Amniotic stem cell (primary cell): ENCODE measurements around the gene KLHDC3.
A peak's percentile ranks its signal among the peaks of the same experiment; 100 is the strongest.
"Not testable (repeated sequence)": the region's sequence is repeated elsewhere in the genome, so short reads cannot be mapped to it uniquely, and the experiment has no call there.

Source experiments
- DNase-seq: peaks from one replicate; lab custom pipeline; 2025; lab: John Stamatoyannopoulos, UW

Gene KLHDC3

GRCh38 chr6:42988486-42989020, 25.5 kb upstream of the KLHDC3 start:
- no peak for DNase-seq

GRCh38 chr6:42989923-42990322, 24.1 kb upstream of the KLHDC3 start:
- no peak for DNase-seq

GRCh38 chr6:42993445-42993844, 20.6 kb upstream of the KLHDC3 start:
- no peak for DNase-seq

- DNase-seq, result no peak
Measured at GRCh38 chr6:42996513-42996912, 17.5 kb upstream of the KLHDC3 start.

DNA sequence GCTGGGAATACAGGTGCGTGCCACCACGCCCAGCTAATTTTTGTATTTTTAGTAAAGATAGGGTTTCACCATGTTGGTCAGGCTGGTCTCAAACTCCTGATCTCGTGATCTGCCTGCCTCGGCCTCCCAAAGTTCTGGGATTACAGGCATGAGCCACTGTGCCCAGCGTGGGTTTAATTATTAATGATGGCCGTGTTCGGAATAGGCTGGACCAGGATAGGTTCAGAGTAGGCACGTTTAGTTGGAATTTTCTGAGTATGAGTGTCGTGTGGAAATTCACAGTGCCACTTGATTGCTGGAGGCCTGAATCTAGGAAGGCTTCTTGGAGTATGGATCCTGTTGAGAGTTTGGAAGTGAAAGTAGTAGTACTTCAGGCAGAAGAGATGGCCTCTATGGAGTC, 15.8 kb upstream of the KLHDC3 start:
- DNase-seq, result not testable (repeated sequence)

DNA sequence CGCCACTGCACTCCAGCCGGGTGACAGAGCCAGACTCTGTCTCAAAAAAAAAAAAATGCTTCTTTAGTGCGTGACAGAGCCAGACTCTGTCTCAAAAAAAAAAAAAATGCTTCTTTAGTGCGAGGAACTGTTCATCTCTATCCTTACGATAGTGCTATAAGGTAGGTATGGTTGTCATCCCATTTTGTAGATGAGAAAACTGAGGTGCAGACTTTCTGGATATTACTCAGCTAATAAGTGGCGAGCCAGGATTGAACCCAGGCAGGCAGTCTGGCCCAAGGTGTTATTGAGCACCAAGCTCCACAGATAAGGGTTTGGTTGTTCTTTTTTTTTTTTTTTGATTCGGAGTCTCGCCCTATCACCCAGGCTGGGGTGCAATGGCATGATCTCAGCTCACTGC, 12.2 kb upstream of the KLHDC3 start:
- DNase-seq, result no peak

GRCh38 chr6:43005844-43006243, 8.2 kb upstream of the KLHDC3 start:
- no peak for DNase-seq

GRCh38 chr6:43006251-43006650, 7.8 kb upstream of the KLHDC3 start:
- no peak for DNase-seq

DNA sequence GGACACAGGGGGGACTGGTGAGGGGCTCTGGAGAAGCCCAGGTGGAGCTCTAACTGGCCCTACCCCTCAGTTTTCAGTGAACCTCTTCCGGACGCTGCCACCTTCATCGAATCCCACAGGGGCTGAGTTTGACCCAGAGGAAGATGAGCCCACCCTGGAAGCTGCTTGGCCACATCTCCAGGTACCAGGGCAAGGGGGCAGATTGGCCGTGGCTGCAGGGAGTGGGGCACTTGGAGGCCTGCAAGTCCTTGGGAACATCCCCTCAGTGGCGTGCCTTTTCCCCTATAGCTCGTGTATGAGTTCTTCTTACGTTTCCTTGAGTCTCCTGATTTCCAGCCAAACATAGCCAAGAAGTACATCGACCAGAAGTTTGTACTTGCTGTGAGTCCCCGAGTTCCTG, 6.9 kb upstream of the KLHDC3 start:
- DNase-seq, result no peak

DNA sequence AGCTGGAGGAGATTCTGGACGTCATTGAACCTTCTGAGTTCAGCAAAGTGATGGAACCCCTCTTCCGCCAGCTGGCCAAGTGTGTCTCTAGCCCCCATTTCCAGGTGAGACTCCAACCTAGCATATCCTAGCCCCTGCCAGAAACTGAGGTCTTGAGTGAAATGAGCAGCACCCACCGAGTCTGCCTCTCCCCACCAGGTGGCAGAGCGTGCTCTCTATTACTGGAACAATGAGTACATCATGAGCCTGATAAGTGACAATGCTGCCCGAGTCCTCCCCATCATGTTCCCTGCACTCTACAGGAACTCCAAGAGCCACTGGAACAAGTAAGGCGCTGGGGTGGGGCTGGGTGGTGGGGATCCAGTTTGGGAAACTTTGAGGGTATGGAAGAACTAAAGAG, 4.9 kb upstream of the KLHDC3 start:
- no peak for DNase-seq

- DNase-seq, result no peak
Measured at GRCh38 chr6:43011207-43011606, 2.8 kb upstream of the KLHDC3 start.

DNA sequence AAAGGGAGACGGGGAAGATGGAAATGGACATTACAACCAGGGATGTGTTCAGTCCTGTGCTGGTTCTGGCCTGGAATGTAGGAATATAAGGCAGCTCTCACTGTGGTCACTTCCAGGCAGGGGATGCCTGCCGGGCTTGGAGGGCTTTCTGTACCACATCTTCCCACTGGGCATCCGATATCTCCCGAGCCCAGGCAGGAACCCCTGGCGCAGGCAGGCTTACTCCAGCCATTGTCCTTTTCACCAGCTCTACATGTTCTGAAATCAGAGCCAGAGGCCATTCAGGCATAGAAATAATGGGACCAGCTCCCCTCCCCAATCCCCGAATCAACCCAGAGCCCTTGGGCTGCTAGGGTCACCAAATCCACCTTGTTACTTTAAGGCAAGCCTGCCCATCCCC, 1.7 kb upstream of the KLHDC3 start:
- no peak for DNase-seq

DNA sequence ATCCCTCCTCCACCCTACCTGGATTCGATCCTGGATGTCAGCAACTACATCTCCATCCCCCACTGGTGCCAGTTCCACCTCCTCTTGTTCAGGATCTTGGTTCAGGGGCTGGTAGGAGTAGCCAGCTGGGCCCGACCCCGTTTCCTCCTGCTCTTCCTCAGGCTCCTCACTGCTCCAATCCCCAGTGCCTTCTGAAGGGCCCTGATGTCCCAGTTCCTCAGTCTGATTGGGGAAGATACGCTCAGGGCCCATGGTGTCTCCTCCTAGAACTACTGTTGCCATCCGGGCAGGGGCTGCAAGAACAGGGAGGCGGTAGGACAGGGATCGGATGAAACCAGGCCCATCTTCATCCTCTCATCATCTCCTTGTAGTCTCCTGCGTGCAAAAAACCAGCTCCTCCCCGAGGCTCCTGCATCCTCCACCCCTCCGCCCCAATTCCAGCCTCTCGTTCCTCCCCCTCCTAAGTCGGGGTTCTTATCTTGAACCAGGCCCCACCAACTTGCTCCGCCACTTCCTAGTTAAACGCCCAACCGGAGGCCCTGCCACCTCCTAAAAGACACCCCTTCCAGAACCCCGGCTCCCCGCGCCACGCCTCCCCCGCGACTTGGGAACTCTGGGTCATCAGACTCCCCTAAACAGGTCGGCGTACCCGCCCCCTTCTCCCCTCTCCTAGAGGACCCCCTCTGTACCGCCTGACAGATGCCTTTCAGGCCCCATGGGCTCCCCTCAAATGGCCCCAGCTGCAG, 779 bp upstream of the KLHDC3 start:
- peak; percentile 36 for DNase-seq

GRCh38 chr6:43014434-43014909, 423 bp downstream of the KLHDC3 start:
- DNase-seq, result no peak

GRCh38 chr6:43016176-43016942, 2.3 kb downstream of the KLHDC3 start:
- DNase-seq, result no peak

GRCh38 chr6:43016943-43017334, 2.9 kb downstream of the KLHDC3 start:
- DNase-seq, result no peak

- no peak for DNase-seq
Measured at GRCh38 chr6:43019152-43019551, 5.1 kb downstream of the KLHDC3 start.

DNA sequence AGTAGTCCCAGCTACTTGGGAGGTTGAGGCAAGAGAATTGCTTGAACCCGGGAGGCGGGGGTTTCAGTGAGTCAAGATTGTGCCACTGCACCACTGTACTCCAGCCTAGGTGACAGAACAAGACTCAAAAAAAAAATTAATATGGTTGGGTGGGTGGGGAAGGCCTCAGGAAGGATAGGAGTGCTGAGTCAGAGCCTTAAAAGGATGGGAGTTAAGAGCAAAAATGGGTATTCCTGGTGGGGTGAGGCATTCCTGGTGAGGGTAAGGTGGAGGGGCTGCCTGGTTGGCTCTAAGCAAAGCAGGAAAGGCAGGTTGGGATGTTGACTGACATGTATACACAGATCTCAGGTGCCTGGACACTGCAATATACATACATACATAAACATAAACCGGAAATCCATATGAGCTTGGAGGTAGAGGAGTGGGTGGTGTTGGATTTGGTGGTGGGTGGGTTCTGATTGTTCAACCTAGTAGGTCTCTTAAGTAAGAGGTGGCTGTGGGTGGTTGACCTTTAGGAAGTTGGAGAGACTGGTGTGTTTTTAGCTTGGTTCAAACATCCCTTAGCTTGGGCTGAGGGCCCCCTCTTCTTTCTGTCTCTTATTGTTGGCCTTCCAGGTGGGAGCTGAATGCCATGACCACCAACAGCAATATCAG, 6.1 kb downstream of the KLHDC3 start:
- no peak for DNase-seq

- no peak for DNase-seq
Measured at GRCh38 chr6:43020847-43021246, 6.8 kb downstream of the KLHDC3 start.

GRCh38 chr6:43021270-43022047, 7.4 kb downstream of the KLHDC3 start, which contains the start of gene RRP36:
TSS of gene RRP36 (plus strand) at chr6:43021623. CDS start at chr6:43021655, 32 bp downstream.
- DNase-seq, result peak; percentile 62

GRCh38 chr6:43024436-43024835, 10.4 kb downstream of the KLHDC3 start:
- no peak for DNase-seq

- no peak for DNase-seq
Measured at GRCh38 chr6:43026365-43026764, 12.3 kb downstream of the KLHDC3 start.
